ENCODE measurements around the gene PLXNA4.

GRCh38 chr7:132244903-132245480 lies 331.3 kb downstream of the PLXNA4 start:
- no peak for TF ChIP-seq POLR2AphosphoS5 (IDR thresholded peaks at IDR 0.05; ENCODE audit: low read depth)
- no peak for TF ChIP-seq CTCF (IDR thresholded peaks at IDR 0.05; ENCODE audit: insufficient read depth, low read length)
